ENCODE results near the gene ANKRD45.
"Not testable (repeated sequence)": the region's sequence is repeated elsewhere in the genome, so short reads cannot be mapped to it uniquely, and the experiment has no call there.

ANKRD45 gene

GRCh38 chr1:173646656-173647055 is 23.0 kb downstream of the ANKRD45 start:
- in situ Hi-C loops (cut with MboI; ENCODE audit: low sequenced_read_pairs, unreplicated experiment): no loop called here
- no peak for DNase-seq (ENCODE audit: low spot score)
- TF ChIP-seq, protein P1, sequence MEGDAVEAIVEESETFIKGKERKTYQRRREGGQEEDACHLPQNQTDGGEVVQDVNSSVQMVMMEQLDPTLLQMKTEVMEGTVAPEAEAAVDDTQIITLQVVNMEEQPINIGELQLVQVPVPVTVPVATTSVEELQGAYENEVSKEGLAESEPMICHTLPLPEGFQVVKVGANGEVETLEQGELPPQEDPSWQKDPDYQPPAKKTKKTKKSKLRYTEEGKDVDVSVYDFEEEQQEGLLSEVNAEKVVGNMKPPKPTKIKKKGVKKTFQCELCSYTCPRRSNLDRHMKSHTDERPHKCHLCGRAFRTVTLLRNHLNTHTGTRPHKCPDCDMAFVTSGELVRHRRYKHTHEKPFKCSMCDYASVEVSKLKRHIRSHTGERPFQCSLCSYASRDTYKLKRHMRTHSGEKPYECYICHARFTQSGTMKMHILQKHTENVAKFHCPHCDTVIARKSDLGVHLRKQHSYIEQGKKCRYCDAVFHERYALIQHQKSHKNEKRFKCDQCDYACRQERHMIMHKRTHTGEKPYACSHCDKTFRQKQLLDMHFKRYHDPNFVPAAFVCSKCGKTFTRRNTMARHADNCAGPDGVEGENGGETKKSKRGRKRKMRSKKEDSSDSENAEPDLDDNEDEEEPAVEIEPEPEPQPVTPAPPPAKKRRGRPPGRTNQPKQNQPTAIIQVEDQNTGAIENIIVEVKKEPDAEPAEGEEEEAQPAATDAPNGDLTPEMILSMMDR (IDR thresholded peaks at IDR 0.05; ENCODE audit: borderline replicate concordance, control extremely low read depth, extremely low read depth, insufficient read depth, missing control alignments): no peak

- in situ Hi-C loops (cut with MboI; ENCODE audit: low sequenced_read_pairs, unreplicated experiment); DNase-seq (ENCODE audit: low spot score): not testable (repeated sequence)
Observed at GRCh38 chr1:173642450-173643139, 27.1 kb downstream of the ANKRD45 start.

DNA sequence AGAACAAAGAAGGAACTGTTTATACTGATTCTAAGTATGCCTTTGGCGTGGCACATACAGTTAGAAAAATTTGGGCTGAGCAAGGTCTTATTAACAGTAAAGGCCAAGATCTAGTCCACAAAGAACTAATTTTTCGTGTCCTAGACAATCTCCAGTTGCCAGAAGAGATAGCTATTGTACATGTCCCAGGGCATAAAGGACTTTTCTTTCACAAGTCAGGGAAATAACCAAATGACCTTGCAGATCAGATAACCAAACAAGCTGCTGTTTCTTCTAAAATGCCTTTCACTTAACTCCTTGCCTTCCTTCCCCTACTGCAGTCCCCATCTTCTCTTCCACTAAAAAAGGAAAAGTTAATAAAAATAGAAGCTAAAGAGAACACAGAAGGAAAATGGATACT is 30.5 kb downstream of the ANKRD45 start:
- in situ Hi-C loops (cut with MboI; ENCODE audit: low sequenced_read_pairs, unreplicated experiment): no loop called here

GRCh38 chr1:173638043-173639021 is 31.3 kb downstream of the ANKRD45 start:
- TF ChIP-seq, protein P1 (IDR thresholded peaks at IDR 0.05; ENCODE audit: borderline replicate concordance, control extremely low read depth, extremely low read depth, insufficient read depth, missing control alignments): no peak
- no peak for DNase-seq (ENCODE audit: low spot score)
- in situ Hi-C loops (cut with MboI; ENCODE audit: low sequenced_read_pairs, unreplicated experiment): no loop called here

More for the DNA sequence above, 30.5 kb downstream of the ANKRD45 start:
- no peak for DNase-seq (ENCODE audit: low spot score)
- TF ChIP-seq, protein P1 (IDR thresholded peaks at IDR 0.05; ENCODE audit: borderline replicate concordance, control extremely low read depth, extremely low read depth, insufficient read depth, missing control alignments): no peak

DNA sequence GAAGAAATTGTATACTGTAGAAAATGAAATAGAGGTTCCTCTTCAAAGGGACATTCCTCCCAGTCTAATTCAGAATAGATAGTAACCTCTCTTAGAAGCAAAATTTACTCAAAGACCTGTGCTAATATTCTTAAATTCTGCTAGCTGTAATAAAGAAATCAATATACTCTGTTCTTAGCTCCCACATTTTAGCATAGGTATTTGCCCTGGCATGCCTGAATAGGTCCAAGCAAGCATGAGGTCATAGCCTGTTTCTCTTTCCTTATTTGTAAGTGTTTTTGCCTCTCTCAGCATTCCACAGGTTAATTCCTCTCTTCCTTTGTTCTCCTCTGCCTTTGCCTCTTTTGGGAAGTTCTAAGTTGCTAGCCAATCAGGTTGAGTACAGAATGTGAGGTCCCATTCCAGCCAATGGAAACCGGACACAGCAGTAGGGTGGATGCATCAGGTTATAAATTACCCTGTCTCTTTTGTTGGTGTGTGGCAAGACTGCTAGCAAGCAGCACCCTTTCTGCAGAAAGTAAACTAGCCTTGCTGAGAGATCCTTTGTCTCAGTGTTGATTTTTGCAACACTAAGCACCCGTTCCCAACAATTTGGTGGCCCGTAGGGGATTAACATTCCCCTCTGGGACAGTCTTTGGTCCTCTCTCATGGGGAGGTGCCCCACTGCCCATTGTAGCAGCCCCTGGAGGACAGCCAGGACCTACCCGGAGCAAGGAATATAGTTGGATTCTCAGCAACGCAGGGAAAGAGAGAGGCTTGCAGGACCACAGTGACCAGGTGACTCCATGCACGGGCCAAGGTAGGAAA is 32.2 kb downstream of the ANKRD45 start:
- in situ Hi-C loops (cut with MboI; ENCODE audit: low sequenced_read_pairs, unreplicated experiment); DNase-seq (ENCODE audit: low spot score): not testable (repeated sequence)

DNA sequence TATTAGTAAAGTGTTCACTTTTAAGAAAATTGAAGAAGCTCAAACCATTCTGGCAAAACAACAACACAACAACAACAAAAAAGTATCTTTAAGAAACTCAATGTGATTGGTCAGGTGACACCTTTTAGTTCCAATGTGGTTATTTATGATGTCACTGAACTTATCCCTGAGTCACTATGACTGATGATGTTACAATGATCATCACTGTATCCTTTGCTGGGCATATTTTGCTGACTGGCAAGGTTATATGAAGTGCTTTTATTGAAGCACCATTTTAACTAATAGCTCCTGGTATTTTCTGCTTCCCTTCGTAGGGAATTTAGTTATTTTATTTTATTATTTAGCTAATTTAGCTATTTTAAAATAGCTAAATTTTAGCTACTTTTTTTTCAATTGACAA is 34.5 kb downstream of the ANKRD45 start, which contains the start of gene TEX50:
TSS of gene TEX50 (plus strand) at position 223 of the 400 bp plus-strand sequence. CDS start 184 bp downstream, outside the sequence.
- DNase-seq (ENCODE audit: low spot score): no peak
- in situ Hi-C loops (cut with MboI; ENCODE audit: low sequenced_read_pairs, unreplicated experiment): no loop called here
- TF ChIP-seq, protein P1 (IDR thresholded peaks at IDR 0.05; ENCODE audit: borderline replicate concordance, control extremely low read depth, extremely low read depth, insufficient read depth, missing control alignments): no peak

DNA sequence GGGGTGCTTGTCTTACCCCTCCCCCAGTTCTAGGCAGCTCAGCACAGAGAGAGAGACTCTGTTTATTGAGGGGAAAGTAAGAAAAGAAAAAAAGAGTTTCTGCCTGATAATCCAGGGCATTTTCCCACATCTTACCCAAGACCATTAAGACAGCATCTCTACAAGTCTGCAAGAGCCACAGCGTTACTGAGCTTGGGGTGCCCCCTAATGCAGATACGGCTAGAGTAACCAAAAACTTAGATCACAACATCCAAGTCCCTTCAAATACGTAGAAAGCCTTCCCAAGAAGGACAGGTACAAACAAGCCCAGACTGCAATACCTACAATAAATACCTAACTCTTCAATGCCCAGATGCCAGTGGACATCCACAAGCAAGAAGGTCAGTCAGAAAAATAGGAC is 40.8 kb downstream of the ANKRD45 start:
- TF ChIP-seq, protein P1 (IDR thresholded peaks at IDR 0.05; ENCODE audit: borderline replicate concordance, control extremely low read depth, extremely low read depth, insufficient read depth, missing control alignments): no peak
- in situ Hi-C loops (cut with MboI; ENCODE audit: low sequenced_read_pairs, unreplicated experiment): no loop called here
- DNase-seq (ENCODE audit: low spot score): no peak

Data from GM13976 (cell line).